ENCODE data around the gene CRACR2B.

CRACR2B gene

DNA sequence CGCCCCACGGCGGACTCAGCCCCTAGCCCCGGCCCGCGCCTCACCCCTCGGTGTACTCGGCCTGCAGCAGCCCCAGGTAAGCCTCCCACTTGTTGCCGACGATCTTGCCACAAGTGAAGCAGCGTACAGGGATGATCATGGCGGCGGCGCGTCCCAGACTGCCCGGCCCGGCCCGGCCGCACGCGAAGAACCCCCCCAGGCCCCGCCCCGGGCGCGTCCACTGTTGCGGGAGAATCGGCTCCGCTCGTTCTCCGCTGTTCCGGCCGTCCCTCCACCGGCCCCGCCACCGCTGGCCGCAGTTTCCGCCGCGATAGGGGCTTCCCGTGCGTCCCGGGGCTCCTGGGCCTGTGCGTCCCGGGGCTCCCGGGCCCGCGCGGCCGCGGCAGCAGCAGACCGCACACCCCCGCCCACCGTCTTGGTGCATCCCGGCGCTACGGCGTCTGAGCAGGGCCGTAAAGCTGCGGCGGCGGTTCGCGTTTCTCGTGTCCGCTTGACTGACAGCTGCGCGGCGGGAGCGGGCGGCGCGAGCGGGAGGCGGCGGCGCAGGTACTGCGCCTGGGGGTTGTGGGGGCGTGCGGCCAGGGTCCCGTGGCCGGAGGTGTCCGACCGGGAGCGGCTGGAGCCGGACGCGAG is 14.8 kb downstream of the CRACR2B start, which contains the start of the genes POLR2L and TSPAN4:
POLR2L (minus strand) TSS at position 160 of the 633 bp plus-strand sequence; CDS start at position 139, 21 bp downstream.
TSPAN4 (plus strand) TSS at position 483 of the 633 bp plus-strand sequence. CDS start 7,453 bp downstream, outside the sequence.
- TF ChIP-seq, protein P1, sequence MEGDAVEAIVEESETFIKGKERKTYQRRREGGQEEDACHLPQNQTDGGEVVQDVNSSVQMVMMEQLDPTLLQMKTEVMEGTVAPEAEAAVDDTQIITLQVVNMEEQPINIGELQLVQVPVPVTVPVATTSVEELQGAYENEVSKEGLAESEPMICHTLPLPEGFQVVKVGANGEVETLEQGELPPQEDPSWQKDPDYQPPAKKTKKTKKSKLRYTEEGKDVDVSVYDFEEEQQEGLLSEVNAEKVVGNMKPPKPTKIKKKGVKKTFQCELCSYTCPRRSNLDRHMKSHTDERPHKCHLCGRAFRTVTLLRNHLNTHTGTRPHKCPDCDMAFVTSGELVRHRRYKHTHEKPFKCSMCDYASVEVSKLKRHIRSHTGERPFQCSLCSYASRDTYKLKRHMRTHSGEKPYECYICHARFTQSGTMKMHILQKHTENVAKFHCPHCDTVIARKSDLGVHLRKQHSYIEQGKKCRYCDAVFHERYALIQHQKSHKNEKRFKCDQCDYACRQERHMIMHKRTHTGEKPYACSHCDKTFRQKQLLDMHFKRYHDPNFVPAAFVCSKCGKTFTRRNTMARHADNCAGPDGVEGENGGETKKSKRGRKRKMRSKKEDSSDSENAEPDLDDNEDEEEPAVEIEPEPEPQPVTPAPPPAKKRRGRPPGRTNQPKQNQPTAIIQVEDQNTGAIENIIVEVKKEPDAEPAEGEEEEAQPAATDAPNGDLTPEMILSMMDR (IDR thresholded peaks at IDR 0.05) = no peak

DNA sequence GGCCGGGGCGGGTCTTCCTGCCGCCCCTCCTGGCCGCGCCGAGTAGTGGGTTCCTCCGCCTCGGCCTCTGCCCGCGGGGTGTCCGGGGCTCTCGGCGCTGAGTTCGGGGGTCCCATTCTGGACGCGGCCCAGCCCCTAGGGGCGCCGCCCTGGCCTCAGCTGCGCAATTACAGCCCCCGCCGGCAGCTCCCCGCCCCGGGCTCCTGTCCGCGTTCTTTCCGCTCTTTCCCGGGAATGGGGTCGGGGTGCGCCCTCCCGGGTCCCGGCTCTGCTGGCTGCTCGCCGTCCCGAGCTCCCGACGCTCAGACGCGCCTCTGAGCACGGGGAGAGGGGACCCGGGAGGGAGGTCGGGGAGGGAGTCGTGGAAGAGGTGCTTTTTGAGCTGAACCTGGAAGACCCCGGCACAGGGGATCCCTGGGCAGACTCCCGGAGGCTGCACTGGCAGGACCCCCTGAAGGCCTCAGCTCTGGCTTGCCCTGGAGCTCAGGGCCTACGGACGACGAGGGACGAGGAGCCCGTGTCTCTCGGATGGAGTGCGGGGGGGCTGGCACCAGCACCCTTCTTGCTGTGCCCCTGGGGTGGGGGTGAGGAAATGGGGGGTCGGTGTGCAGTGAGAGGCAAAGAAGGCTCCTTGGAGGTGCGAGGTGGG is 15.5 kb downstream of the CRACR2B start:
- Histone ChIP-seq H3K27me3 (peaks cover 55% of the 10 kb centered on the region), H3K4me3 (ENCODE audit: low read depth in 1 of 2, low read length in 1 of 2) (peak overlapping the region; percentile 71 to 75), H3K4me1 (ENCODE audit: control insufficient read depth in 1 of 2, insufficient read depth in 1 of 2, low read depth in 1 of 2, low read length in 1 of 2) (peaks cover 30 to 44% of the 10 kb centered on the region in 2 experiments), H3K36me3 (peaks cover 24% of the 10 kb centered on the region), H3K27ac (no peak overlapping the region), H3K9me3 (no peaks in the 10 kb centered on the region)
- TF ChIP-seq, protein P1 (IDR thresholded peaks at IDR 0.05) = no peak

More for the DNA sequence above, 14.8 kb downstream of the CRACR2B start, which contains the start of the genes POLR2L and TSPAN4:
- no peaks in the 10 kb centered on the region for H3K9me3 ChIP-seq
- peaks cover 48% of the 10 kb centered on the region for H3K27me3 ChIP-seq
- H3K4me1 ChIP-seq (ENCODE audit: control insufficient read depth in 1 of 2, insufficient read depth in 1 of 2, low read depth in 1 of 2, low read length in 1 of 2) = peaks cover 29 to 42% of the 10 kb centered on the region in 2 experiments
- H3K36me3 ChIP-seq = peaks cover 31% of the 10 kb centered on the region
- H3K4me3 ChIP-seq (ENCODE audit: low read depth in 1 of 2, low read length in 1 of 2) = peak within 1 kb of the TSS; percentile 71 to 75
- H3K27ac ChIP-seq = peak within 1 kb of the TSS; percentile 93

DNA sequence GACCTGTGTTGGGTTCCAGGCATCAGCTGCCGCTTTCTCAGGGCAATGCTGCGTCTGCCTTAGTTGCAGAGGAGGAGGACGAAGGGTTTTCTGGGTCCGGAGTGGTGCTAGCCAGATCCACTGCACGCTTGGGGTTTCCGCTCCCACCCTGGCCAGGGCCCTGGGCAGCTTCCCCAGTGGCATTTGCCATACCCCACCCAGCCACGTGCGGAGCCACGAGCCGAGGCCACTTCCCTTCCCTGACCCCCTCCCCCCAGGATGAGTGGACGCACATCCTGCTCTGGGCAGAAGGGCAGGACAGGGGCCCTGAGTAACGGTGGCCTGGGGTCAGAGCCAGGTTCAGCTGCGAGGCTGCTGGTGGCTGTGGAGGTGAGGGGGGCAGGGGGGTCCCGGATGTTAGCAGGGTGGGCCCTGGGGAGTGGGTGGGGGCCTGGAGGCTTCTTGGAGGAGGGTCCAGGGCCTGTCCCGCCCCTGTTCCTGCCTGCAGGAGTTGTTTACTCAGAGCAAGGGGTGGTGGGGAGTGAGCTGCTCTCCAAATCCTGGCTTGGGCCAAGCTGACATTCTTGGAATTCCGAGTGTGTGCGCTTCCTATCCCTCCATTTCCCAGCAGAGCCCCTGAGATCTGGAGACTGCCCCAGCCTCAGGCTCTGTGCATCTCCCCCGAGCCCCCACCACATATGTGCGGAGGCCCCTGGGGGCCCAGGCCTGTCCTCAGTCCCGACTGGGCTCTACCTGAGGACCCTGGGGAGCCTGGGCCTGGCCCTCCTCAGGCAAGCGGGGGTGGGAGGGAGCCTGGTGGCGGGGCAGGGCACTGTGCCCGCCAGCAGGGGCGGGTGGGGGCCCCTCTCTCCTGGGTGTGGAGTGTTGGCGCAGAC is 16.3 kb downstream of the CRACR2B start:
- TF ChIP-seq, protein P1 (IDR thresholded peaks at IDR 0.05) = no peak
- H3K27ac ChIP-seq = no peak overlapping the region
- H3K9me3 ChIP-seq = no peaks in the 10 kb centered on the region
- H3K36me3 ChIP-seq = peaks cover 16% of the 10 kb centered on the region
- H3K4me1 ChIP-seq (ENCODE audit: control insufficient read depth in 1 of 2, insufficient read depth in 1 of 2, low read depth in 1 of 2, low read length in 1 of 2) = peaks cover 38 to 53% of the 10 kb centered on the region in 2 experiments
- peaks cover 64% of the 10 kb centered on the region for H3K27me3 ChIP-seq
- no peak overlapping the region for H3K4me3 ChIP-seq (ENCODE audit: low read depth in 1 of 2, low read length in 1 of 2)

DNA sequence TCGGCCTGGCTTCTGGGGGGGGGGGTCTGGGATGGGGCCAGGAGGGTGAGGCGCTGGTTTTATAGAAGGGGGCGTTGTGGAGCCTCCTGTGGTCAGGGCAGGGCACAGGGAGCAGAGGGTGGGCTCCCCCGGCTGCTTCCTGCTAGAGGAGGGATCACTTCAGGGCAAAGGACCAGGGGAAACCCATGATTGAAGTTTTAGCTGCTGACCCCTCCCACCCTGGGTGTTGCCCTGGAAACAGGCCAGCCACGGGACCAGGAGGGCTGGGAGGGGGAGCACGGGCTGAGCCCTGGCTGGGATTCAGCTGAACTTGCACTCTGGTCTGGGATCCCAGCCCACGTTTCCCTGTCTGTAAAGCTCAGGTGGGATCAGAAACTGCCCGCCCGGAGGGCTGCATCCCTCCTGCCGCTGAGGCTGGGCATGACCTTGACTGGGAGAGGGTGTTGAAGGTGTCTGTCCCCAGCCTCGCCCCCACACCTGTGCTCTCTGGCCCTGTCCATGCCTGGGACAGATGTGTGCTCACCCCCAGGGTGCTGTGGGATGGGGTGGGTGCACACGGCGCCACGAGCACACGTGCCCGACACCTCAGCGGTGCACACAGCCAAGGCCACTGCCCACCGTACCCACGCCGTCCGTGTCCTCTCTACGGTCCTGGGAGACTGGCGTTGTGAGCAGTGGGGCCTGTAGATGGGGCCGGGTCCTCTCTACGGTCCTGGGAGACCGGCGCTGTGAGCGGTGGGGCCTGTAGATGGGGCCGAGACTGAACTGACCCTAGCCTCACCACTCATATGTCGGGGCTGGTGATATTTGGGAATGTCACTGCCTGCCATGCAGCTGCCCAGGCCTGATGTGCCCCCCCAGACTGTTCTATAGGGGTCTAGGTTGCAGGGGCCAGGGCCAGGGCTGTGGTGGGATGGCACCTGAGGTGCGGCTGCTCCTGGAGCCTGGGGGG is 17.2 kb downstream of the CRACR2B start:
- Histone ChIP-seq H3K4me3 (ENCODE audit: low read depth in 1 of 2, low read length in 1 of 2) (no peak overlapping the region), H3K36me3 (peaks cover 7% of the 10 kb centered on the region), H3K9me3 (no peaks in the 10 kb centered on the region), H3K4me1 (ENCODE audit: control insufficient read depth in 1 of 2, insufficient read depth in 1 of 2, low read depth in 1 of 2, low read length in 1 of 2) (peaks cover 42 to 57% of the 10 kb centered on the region in 2 experiments), H3K27ac (no peak overlapping the region), H3K27me3 (peaks cover 73% of the 10 kb centered on the region)
- TF ChIP-seq, protein P1 (IDR thresholded peaks at IDR 0.05) = no peak

Measured in neutrophil (primary cell).